Astrocyte (in vitro differentiated cells and primary cell): Measurements from ENCODE around the gene ABCC4.

Experiments
- EZH2 ChIP-seq: IDR thresholded peaks from 2 replicates; pipeline ENCODE4 v1.6.1; 2012; ENCODE audit warnings: mild to moderate bottlenecking, low read length, inconsistent platforms; ENCODE audit not compliant: insufficient read depth
- TF ChIP-seq, protein P1 (sequence below): IDR thresholded peaks from 2 replicates; pipeline ENCODE4 v1.5.1; 2011; ENCODE audit warnings: low read depth, mild to moderate bottlenecking, inconsistent platforms, low read length, moderate library complexity; ENCODE audit not compliant: insufficient read depth

DNA sequence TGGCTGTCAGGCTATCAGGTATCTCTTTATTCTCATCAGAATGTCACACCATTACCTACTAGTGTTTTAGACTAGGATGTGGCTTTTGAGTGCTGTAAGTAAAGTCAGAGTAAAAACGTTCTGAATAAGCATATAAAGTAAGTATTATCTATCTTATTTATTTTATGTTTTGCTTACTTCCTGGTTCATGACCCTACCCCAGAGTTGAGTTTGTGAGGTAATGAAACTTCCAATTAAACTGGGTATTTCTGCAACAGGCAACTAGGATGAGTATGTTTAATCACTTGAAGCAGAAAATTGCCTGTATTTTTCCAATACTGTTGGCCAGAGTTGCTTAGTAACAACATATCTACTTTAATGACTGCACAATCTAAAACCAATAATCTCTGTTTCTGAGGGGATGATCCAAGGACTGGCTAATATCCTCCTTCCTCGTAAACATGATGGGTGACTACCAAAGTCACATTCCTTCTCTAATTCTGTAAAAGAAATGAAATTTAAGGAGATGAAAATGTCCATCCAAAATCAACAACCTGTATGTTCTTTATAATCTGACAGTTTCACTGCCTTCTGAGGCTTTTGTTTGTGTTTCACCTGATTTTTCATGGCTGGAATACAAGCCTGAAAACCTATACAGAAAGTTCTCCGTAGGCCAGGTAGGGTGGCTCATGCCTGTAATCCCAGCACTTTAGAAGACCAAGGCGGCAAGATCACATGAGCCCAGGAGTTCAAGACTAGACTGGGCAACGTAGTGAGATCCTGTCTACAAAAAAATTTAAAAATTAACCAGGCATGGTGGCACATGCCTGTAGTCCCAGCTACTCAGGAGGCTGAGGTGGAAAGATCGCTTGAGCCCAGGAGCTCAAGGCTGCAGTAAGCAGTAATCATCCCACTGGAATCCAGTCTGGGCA lies 83.1 kb downstream of the ABCC4 start:
- TF ChIP-seq, protein P1, sequence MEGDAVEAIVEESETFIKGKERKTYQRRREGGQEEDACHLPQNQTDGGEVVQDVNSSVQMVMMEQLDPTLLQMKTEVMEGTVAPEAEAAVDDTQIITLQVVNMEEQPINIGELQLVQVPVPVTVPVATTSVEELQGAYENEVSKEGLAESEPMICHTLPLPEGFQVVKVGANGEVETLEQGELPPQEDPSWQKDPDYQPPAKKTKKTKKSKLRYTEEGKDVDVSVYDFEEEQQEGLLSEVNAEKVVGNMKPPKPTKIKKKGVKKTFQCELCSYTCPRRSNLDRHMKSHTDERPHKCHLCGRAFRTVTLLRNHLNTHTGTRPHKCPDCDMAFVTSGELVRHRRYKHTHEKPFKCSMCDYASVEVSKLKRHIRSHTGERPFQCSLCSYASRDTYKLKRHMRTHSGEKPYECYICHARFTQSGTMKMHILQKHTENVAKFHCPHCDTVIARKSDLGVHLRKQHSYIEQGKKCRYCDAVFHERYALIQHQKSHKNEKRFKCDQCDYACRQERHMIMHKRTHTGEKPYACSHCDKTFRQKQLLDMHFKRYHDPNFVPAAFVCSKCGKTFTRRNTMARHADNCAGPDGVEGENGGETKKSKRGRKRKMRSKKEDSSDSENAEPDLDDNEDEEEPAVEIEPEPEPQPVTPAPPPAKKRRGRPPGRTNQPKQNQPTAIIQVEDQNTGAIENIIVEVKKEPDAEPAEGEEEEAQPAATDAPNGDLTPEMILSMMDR: no peak
- no peak for TF ChIP-seq EZH2
